ENCODE results near the gene INKA2.

Gene INKA2

DNA sequence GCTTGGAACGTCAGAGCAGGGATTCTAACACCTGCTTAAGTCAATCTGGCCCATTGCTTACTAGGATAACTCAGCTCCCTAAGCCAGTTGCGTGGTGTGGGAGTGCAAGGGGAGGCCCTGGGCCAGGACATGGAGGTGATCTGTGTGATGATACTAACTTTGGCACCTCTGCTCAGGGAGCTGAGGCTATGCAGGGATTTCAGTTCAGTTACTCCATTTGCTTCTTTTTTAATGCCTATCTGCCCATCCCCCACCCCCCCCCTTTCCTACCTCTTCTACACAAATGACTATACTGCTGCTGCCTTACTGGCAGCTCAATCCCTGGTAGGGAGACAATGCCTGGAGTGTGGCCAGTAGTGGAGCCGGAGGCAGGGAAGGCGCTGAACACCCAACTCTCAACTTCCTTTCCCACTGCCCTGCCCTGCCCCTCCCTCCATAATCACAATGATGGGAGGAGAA lies 19.5 kb downstream of the INKA2 start:
- DNase-seq (ENCODE audit: insufficient read length, low spot score) = no peak
- TF ChIP-seq POLR2A (IDR thresholded peaks at IDR 0.05; ENCODE audit: low read depth, low read length) = no peak
- no peak for FAIRE-seq

DNA sequence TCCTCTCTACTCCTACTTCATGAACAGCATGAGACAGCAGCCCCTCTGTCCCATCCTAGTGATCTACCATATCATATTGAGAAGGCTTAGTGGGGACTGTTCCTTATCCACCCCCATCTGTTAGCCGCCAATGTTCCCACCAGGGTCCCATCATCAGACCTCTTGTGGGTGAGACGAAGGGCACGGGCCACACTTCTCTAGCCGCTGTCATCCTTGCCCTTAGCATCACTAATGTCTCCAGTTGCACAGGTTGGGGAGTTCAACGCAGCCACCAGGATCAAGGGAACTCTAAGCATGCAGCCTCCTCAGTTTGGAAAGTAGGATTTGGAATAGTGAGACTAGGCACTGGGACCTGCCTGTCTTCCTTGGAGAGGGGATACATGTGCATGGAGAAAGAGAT lies 20.1 kb downstream of the INKA2 start:
- DNase-seq (ENCODE audit: insufficient read length, low spot score) (no peak), FAIRE-seq (no peak)
- TF ChIP-seq POLR2A (IDR thresholded peaks at IDR 0.05; ENCODE audit: low read depth, low read length) = no peak

DNA sequence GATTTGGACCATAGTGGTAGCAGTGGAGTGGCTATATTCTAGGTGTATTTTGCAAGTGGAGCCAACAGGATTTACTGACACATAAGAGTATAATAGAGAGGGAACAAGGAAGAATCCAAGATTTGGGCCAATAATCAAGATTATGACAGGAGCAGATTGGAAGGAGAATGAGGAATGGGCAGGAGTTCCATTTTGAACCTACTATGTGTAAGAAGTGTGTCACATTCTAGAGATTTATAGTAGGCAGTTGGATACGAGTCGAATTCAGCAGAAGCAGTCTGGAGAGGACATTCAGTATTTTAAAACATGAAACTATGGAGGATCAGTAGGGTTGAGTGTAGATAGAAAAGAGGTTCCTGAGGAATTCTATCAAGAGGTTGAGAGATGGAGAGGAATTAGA lies 21.7 kb downstream of the INKA2 start:
- no peak for FAIRE-seq
- no peak for DNase-seq (ENCODE audit: insufficient read length, low spot score)
- TF ChIP-seq POLR2A (IDR thresholded peaks at IDR 0.05; ENCODE audit: low read depth, low read length) = no peak

DNA sequence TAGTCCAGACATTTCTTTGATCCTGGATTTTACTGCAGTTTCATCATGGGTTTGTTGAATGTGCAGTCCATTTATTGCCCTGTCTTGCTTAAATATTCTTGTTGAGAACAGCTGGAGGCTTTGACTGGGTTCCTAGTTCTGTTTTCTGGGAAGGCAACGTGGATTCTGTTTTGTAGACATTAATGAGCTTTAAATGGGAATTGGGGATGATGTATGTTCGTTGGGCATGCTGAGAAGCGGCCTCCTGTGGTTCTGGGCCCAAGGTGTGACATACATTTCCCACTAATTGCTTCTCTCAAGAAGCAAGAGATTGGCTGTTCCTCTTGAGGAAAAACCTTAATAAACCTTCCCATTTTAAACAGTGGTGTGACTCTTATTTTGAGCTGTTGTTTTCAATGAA lies 22.9 kb downstream of the INKA2 start:
- no peak for FAIRE-seq
- TF ChIP-seq POLR2A (IDR thresholded peaks at IDR 0.05; ENCODE audit: low read depth, low read length) = no peak
- no peak for DNase-seq (ENCODE audit: insufficient read length, low spot score)

DNA sequence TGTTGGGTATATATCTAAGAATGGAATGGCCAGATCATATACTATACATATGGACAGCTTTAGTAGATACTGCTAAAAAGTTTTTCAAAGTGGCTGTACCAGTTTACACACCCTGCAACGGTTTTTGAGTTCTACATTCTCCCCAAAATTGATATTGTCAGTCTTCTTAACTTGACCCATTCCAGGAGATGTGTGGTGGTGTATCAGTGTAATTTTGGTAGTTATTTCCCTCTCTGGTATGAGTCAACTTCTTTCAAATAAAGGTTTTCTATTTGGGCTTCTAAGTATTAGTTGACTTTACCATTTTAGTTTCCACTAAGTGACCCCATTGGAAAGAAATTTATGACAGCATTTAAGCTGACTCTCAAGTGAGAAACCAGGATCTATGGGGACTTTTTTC lies 29.2 kb downstream of the INKA2 start:
- FAIRE-seq (no peak), DNase-seq (ENCODE audit: insufficient read length, low spot score) (no peak)
- no peak for TF ChIP-seq POLR2A (IDR thresholded peaks at IDR 0.05; ENCODE audit: low read depth, low read length)

DNA sequence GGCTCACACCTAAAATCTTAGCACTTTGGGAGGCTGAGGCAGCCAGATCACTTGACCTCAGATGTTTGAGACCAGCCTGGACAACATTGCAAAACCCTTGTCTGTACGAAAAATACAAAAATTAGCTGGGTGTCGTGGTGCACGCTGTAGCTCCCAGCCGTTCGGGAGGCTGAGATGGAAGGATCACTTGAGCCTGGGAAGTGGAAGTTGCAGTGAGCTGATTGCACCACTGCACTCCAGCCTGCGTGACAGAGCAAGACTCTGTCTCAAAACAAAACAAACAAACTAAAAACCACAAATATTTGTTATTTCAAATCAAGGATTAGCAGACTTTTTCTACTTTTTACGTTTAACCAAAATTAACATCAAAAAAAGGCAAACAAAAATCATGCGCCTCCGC lies 31.3 kb downstream of the INKA2 start:
- FAIRE-seq (no peak), DNase-seq (ENCODE audit: insufficient read length, low spot score) (no peak)

DNA sequence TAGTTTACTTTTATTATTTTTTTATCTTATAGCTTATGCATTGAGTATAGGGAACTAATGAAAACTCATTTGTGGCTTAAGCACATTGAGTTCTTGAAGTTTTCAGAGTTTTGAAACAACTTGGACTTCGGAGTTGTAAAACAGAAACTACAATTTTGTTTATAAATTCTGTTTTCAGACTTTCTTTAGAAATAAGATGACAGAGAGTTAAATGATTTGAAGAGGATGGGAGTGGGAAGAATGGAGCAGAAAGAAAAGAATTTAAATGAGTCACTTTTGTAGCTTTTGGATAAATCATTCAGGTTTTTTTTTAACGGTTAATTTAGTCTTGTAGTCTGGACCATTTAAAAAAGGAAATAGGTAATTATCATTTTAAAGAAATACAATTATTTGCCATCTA lies 32.3 kb downstream of the INKA2 start:
- TF ChIP-seq POLR2A (IDR thresholded peaks at IDR 0.05; ENCODE audit: low read depth, low read length) = no peak
- no peak for FAIRE-seq
- no peak for DNase-seq (ENCODE audit: insufficient read length, low spot score)

More for the DNA sequence above, 31.3 kb downstream of the INKA2 start:
- no peak for TF ChIP-seq POLR2A (IDR thresholded peaks at IDR 0.05; ENCODE audit: low read depth, low read length)

DNA sequence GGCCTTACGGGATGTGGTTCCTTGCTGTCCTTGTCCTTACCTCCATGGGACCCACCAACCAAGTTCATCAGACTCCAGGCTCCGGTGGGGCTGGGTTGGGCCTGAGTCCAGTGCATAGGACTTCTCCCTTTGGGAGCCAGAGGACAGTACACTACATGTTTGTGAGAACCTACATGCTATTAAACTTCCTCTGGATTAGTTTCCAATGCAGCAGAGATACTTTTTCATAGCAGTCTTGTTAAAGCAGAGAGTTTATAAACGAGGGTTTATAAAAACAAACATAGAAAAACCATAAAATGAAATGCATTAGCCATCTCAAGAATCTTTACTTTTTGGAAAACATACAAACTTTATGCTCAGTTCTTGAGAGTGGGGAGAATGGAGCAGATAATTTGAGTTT lies 33.4 kb downstream of the INKA2 start:
- FAIRE-seq (no peak), DNase-seq (ENCODE audit: insufficient read length, low spot score) (no peak)
- TF ChIP-seq POLR2A (IDR thresholded peaks at IDR 0.05; ENCODE audit: low read depth, low read length) = no peak

DNA sequence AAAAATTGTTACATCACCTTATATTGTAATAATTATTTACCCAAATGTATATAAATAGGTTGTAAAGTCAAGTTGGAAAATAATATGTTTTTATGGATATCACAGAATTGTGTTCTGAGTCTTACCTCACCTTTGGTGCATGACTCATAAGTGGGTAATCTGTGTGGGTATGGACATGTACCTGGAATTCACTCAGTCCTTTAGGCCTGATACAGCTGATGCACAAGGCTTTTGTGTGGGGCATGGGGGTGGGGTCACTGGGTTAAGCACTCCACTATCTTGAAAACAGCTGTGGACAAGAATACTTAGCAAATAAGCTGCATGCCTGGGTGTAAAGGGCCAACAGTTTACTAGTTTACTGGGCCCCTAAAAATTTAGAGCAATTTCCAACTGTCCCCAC lies 34.4 kb downstream of the INKA2 start:
- DNase-seq (ENCODE audit: insufficient read length, low spot score) = no peak
- no peak for FAIRE-seq
- no peak for TF ChIP-seq POLR2A (IDR thresholded peaks at IDR 0.05; ENCODE audit: low read depth, low read length)

DNA sequence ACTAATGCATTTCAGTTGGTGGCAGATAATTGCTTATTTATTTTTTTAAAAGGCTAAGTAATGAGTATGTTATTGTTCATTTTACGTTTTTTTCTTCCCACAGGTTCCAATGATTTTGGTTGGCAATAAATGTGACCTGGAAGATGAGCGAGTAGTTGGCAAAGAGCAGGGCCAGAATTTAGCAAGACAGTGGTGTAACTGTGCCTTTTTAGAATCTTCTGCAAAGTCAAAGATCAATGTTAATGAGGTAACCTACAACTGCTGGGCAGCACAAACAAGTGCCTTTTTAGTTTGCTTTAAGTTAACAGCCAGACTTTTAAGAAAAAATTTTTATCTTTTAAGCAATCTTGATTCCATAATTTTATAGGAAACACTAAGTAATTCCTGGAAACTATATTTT lies 35.0 kb downstream of the INKA2 start:
- DNase-seq (ENCODE audit: insufficient read length, low spot score) (no peak), FAIRE-seq (no peak)
- TF ChIP-seq POLR2A (IDR thresholded peaks at IDR 0.05; ENCODE audit: low read depth, low read length) = no peak

DNA sequence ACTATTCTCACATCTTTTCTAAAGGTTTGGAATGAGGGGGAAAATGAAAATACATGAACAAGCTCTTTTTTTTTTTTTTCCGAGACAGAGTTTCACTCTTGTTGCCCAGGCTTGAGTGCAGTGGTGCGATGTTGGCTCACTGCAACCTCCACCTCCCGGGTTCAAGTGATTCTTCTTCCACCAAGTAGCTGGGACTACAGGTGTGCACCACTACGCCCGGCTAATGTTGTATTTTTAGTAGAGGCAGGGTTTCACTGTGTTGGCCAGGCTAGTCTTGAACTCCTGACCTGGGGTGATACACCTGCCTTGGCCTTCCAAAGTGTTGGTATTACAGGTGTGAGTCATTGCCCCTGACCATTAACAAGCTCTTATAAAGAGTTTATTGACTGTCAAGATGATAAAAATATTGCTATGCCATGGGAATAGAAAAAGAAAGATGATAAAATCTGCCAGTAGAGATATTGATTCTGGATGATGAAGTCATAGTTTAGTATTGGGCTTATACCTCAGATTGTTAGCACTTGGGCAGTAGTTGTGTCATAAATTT lies 36.6 kb downstream of the INKA2 start:
- FAIRE-seq = no peak
- DNase-seq (ENCODE audit: insufficient read length, low spot score) = no peak
- TF ChIP-seq POLR2A (IDR thresholded peaks at IDR 0.05; ENCODE audit: low read depth, low read length) = no peak

DNA sequence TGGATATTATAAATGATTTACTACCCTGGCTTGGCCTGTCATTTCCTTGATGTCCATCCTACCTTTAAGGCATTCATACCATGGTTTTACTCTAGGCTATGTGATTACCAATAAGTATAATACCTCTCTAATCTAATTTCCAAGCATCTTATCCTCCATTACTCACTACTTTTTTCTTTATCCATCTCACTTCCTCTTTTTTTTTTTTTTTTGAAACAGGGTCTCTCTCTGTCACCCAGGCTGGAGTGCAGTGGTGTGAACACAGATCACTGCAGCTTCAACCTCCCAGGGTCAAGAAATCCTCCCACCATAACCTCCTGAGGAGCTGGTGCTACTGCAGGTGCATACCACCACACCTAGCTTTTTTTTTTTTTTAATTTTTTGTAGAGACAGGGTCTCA lies 39.9 kb downstream of the INKA2 start:
- FAIRE-seq = no peak
- no peak for DNase-seq (ENCODE audit: insufficient read length, low spot score)

DNA sequence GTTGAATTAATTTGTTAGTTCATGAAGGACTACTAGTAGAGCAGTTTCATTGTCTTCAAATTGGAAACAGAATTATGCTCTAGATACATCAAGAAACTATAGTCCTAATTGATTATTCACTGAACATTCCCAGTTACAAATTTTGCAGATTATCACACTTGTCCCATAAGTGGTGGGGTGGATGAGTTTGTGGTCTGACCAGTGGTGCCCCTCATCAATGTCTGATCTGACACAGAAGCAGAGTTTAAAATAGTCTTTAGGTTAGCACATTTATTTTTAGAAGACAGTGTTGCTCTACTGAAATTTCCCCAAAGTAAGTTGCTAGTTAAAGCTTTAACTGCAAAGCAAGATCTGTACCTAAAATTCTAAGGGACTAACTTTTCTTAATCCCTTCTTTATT lies 42.9 kb downstream of the INKA2 start:
- no peak for DNase-seq (ENCODE audit: insufficient read length, low spot score)
- FAIRE-seq = no peak
- TF ChIP-seq POLR2A (IDR thresholded peaks at IDR 0.05; ENCODE audit: low read depth, low read length) = no peak

More for the DNA sequence above, 39.9 kb downstream of the INKA2 start:
- no peak for TF ChIP-seq POLR2A (IDR thresholded peaks at IDR 0.05; ENCODE audit: low read depth, low read length)

DNA sequence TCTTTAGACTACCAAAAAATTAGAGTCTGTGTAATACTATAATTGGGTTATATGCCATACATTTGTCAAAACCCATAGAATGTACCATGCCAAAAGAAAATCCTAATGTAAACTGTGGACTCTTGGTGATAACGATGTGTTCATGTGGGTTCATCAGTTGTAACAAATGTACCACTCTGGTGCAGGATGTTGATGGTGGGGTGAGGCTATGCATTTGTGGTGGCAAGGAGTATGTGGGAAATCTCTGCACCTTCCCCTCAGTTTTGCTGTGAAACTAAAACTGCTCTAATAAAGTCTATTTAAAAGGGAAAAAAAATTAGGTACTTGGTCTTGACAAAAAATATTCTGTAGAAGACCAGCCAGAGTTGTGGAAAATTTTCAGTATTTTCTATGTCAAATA lies 43.4 kb downstream of the INKA2 start:
- FAIRE-seq (no peak), DNase-seq (ENCODE audit: insufficient read length, low spot score) (no peak)
- TF ChIP-seq POLR2A (IDR thresholded peaks at IDR 0.05; ENCODE audit: low read depth, low read length) = no peak

DNA sequence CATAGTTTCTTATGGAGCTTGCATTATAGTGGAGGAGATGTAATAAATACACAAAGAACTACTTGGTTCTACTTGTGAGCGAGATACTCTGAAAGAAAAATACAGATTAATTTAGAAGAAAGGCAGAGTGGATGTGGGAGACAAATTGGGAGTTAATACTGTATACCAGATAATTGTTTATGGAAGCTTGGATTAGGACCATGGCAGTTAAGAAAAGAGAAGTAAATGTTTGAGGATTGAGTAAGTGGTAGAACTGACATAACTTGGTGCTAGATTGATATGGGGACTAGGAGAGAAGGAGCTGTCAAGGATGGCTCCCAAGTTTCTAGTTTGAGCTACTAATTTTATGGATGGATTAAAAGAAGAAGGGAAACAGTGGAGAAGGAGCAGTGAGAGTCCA lies 47.3 kb downstream of the INKA2 start:
- no peak for FAIRE-seq
- no peak for TF ChIP-seq POLR2A (IDR thresholded peaks at IDR 0.05; ENCODE audit: low read depth, low read length)
- DNase-seq (ENCODE audit: insufficient read length, low spot score) = no peak

DNA sequence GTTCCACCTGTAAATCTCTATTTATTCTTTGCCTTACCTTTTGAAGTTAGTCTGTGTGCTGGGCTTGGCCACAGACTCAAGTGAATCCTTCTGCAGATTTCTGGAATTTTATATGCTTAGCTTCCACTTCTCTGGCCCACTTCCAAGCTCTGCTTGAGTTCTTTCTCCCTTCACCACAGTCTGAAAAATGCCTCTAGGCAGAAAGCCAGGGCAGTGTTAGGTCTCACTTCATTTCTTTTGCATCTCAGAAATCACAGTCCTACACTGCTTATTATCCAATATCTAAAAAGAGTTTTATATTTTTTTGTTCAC lies 48.9 kb downstream of the INKA2 start:
- peak; percentile 79 for FAIRE-seq
- DNase-seq (ENCODE audit: insufficient read length, low spot score) = peak; percentile 3
- TF ChIP-seq POLR2A (IDR thresholded peaks at IDR 0.05; ENCODE audit: low read depth, low read length) = no peak

Data from H54 (cell line).